Stimulated activated naive CD4-positive, alpha-beta T cell treated with Interleukin-2 at 50 U/mL for 16 hours (primary cell): ENCODE data around the gene VANGL1.
"Not testable (repeated sequence)": the region's sequence is repeated elsewhere in the genome, so short reads cannot be mapped to it uniquely, and the experiment has no call there.

Experiments used
- DNase-seq: peaks from one replicate; lab custom pipeline; 2025; lab: John Stamatoyannopoulos, UW

The VANGL1 gene

GRCh38 chr1:115641762-115642167 lies at the start of gene VANGL1:
Gene VANGL1 (plus strand): TSS chr1:115641970. CDS start chr1:115651414, 9,444 bp downstream.
- no peak for DNase-seq

GRCh38 chr1:115592264-115592663 lies 49.5 kb upstream of the VANGL1 start:
- no peak for DNase-seq

DNA sequence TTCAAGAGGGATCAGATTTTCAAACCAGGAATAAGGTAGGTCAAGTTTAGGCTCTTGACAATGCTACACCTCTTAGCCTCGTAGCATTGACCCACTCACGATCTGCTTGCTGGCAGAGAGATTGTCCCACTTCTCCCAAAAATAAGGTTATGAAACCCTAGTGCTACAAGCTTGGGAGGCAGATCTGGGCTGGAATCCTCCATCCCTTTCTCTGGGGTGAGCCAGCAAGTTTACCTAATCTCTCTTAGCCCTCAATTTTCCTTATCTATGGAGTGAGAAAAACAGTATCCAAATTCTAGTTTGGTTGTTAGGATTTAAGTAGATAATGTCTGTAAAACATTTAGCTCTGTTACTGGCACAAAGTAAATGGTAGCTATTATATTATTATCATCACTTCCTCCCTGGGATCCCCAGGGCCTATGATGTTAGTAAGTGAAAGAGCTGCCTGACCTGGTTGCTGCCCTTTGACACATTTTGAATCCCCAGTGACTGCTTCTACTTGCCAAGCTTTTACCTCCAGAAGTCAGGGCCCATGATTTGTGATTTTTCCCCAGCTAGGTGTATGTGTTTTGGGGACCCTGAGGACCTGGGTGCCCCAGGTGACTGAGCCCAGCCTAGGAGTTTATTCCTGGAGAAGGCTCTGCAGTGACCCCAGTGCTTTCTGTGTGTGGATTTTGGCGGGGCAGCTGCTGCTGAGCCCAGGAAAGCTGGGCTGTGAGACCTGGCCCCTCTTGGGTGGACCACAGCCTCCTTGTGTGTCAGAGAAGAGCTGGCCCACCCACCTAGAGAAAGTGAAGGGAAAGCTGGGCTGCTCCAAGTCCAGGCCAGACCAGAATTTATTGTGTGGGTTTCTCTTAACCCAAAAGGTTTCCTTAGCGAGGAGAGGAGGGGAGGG lies 48.2 kb upstream of the VANGL1 start:
- no peak for DNase-seq

- no peak for DNase-seq
These were observed 47.2 kb upstream of the VANGL1 start for GRCh38 chr1:115594600-115594999.

GRCh38 chr1:115595279-115596079 lies 46.3 kb upstream of the VANGL1 start:
- peak; percentile 32 for DNase-seq

DNA sequence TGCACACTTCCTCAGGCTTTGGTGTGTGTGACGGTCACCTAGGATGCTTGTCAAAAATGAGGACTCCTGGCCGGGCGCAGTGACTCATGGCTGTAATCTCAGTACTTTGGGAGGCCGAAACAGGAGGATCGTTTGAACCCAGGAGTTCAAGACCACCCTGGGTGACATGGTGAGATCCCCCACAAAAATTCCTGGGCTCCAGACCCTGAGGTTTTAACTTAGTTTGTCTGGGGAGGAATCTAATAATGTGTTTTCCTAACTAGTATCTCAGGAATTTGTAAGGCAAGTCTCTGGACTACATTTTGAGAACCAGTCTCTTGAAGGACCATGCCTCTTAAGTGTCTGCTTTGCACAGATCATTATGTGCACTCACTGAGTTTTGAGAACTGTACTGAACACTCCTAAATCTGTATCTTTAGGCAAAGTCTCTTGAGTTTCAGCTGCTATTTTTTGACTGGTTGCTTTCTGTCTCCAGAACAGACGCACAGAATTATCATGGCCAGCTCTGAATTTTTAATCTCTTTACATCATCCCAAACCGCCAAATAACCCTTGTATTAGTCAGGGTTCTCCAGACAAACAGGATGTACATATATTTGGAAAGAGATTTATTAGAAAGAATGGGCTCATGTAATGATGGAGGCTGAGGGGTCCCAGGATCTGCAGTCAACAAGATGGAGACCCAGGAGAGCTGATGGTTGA lies 45.5 kb upstream of the VANGL1 start:
- no peak for DNase-seq

DNA sequence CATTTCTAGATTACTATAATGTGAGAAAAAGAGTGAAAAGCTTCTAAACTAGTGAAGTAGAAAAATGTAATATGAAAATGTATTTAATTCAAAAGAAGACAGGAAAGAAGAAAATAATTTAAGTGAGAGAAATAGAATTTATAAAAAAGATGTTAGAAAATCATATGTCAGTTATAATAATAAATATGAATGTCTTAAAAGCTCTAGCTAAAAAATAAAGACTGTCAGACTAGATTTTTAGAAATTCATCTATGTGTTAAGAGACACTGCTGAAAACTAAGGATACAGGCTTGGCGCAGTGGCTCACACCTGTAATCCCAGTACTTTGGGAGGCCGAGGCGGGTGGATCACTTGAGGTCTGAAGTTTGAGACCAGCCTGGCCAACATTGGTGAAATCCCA lies 37.3 kb upstream of the VANGL1 start:
- DNase-seq = no peak

DNA sequence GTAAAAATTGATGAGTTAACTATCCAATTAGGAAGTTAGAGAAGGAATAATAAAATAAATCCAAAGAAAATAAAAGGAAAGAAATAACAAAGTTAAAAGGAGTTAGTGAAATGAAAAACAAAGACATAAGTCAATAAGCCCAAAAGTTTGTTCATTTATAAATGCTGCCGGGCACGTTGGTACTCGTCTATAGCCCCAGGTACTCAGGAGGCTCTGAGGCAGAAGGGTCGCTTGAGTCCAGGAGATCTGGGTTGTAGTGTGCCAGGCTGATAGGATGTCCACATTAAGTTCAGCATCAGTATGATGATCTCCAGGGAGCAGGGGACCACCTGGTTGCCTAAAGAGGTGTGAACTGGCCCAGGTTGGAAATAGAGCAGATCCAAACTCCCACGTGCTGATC lies 35.5 kb upstream of the VANGL1 start:
- no peak for DNase-seq

GRCh38 chr1:115609021-115609420 lies 32.7 kb upstream of the VANGL1 start:
- DNase-seq = no peak

- DNase-seq = no peak
These were observed 28.0 kb upstream of the VANGL1 start for GRCh38 chr1:115613767-115614166.

- DNase-seq = no peak
These were observed 21.3 kb upstream of the VANGL1 start for GRCh38 chr1:115620453-115620852.

- DNase-seq = no peak
These were observed 20.8 kb upstream of the VANGL1 start for GRCh38 chr1:115620950-115621349.

DNA sequence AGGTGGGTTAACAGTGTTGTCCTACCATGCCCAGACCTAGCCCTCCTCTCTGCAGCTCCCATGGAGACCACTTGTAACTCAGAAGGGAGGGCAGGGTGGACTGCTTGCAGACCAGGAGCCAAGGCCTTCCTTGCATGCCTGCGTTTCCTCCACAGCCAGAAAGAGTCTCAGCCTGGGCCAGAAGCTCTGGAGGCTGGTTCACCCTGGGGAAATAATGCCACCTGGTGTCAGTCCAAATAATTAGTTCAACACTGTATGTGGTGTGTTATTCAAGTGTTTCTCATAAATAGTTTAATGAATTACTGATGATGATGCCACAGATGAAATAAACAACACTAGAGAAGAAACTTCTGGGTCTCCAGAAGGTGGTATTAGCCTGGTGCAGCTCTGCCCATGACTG lies 16.9 kb upstream of the VANGL1 start:
- DNase-seq = no peak

DNA sequence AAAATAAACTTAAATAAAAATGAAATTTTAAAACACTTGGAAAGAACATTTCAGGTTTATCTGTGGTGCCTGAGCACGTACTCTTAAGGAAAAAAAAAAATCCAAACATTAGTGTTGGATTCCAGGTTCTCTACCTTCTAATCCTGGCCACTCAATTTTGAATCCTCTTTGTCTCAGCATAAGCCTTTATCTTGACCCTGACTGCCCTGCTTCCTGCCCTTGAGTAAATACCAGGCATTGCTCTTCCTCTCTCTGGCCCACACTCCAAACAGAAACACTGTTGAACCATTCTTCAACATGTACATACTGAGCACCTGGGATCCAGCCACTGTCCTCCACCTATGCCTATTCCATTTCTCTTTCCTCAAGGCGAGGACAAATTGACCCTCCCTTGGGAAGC lies 11.4 kb upstream of the VANGL1 start:
- DNase-seq = no peak

DNA sequence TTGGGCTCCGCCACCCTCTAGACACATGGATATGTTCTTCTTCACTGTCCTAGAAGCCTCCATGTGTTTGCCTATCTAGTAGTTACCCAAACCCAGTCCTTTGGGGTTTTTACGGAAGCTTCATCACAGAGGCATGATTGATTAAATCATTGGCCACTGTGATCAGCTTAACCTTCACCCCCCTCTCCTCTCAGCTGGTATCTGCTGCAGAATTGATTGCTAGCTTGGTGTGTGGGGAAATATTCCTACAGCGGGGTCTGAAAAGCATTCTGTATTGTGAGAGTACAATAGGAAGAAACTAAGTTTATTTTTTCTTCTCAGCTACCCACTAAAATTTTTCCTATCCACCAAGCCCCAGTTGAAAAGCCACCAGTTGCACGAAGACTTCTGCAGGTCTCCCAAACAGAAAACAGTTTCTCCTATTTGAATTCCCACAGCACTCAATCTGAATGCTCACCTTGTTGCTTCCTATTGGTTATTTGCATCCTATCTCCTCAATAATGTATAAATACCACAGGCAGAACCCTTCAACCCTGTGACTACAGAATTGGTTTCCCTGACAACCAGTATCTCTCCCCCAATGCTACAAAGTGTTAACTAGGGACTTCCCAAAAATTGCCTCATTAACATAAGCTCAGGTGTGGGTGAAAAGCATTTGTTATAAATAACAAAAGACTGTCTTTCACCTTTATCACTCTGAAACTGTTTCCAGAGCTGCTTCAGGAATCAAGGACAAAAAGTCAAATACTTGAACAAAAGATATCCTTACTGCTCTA lies 9.3 kb upstream of the VANGL1 start:
- no peak for DNase-seq

DNA sequence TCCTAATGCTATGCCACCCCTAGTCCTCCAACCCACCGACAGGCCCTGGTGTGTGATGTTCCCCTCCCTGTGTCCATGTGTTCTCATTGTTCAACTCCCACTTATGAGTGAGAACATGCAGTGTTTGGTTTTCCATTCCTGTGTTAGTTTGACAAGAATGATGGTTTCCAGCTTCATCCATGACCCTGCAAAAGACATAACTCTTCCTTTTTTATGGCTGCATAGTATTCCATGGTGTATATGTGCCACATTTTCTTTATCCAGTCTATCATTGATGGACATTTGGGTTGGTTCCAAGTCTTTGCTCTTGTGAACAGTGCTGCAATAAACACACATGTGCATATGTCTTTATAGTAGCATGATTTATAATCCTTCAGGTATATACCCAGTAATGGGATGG lies 8.2 kb upstream of the VANGL1 start:
- not testable (repeated sequence) for DNase-seq

- DNase-seq = not testable (repeated sequence)
These were observed 4.5 kb upstream of the VANGL1 start for GRCh38 chr1:115637247-115637646.

GRCh38 chr1:115640384-115640783 lies 1.4 kb upstream of the VANGL1 start:
- no peak for DNase-seq

- no peak for DNase-seq
These were observed 650 bp downstream of the VANGL1 start for GRCh38 chr1:115642168-115643072.

DNA sequence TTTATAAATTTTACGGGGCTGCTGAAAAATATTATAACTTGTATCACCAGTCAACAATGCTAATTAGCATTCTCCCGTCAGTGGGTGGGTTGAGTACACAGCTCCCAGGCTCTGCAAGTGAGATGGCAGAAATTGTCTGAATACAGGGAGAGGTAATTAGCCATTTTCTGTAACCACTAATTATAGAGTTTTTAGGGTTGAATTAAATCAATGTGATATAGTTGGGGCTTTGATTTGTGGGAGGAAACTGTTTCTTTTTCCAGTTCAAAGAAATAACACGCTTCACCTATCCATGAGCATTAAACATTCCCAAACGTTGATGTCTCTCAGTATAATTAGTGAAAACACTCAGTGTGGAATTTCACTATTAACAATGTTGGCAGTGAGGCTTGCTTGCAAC lies 1.5 kb downstream of the VANGL1 start:
- DNase-seq = no peak

DNA sequence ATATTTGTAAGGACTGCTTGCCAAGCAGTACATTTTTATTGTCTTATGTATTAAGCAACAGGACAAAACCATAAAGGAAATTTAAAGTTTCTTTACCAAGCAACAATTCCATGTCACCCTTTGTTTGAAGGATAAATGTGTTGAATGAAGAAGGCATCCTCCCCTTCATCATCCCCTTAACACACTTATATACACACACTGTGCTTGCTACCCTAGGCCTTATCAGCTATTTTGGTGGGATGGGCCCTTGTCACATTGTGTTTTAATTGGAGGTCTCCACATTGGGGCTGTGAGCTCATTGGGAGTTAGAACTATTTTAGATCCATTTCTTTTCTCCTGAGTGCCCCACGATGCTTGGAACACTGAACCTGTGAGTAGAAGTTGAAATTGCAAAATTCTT lies 1.9 kb downstream of the VANGL1 start:
- no peak for DNase-seq
